Calu3 (cell line): ENCODE data around the gene CDC14A. TPM values are rescaled to one million over a fixed set of nuclear protein-coding genes. Genes with fewer than 3 reads are reported as not detected.

Experiments
- BruUV-seq: library from RNA; stranded (reverse); fragments of 400-500 nt; replicated peaks from 2 replicates; lab custom pipeline; 2021; lab: Mats Ljungman, UMichigan
- CTCF ChIA-PET: fragments of 300-600 bp; sonication (Branson Sonifier 250); formaldehyde crosslinking; loops from one replicate; lab custom pipeline; 2022; ENCODE audit warnings: antibody characterized with exemption; lab: Charles Lee
- DNase-seq: peaks from one replicate; pipeline ENCODE4 v3.0.0; 2022
- H3K27ac Mint-ChIP-seq: one replicate; pipeline ENCODE4 v1.8.0; 2022; ENCODE audit warnings: mixed read lengths; ENCODE audit not compliant: unreplicated experiment
- H3K27me3 Mint-ChIP-seq: one replicate; pipeline ENCODE4 v1.8.0; 2022; ENCODE audit warnings: mixed read lengths; ENCODE audit not compliant: unreplicated experiment
- H3K36me3 Mint-ChIP-seq: one replicate; pipeline ENCODE4 v1.8.0; 2022; ENCODE audit warnings: mild to moderate bottlenecking, moderate library complexity, mixed read lengths; ENCODE audit not compliant: insufficient read depth, unreplicated experiment
- H3K4me1 Mint-ChIP-seq: one replicate; pipeline ENCODE4 v1.8.0; 2022; ENCODE audit warnings: mild to moderate bottlenecking, low read depth, mixed read lengths; ENCODE audit not compliant: unreplicated experiment
- H3K4me3 Mint-ChIP-seq: one replicate; pipeline ENCODE4 v1.8.0; 2022; ENCODE audit warnings: mild to moderate bottlenecking, low read depth, moderate library complexity, mixed read lengths; ENCODE audit not compliant: unreplicated experiment
- H3K9me3 Mint-ChIP-seq: one replicate; pipeline ENCODE4 v1.8.0; 2022; ENCODE audit warnings: low read depth, mixed read lengths; ENCODE audit not compliant: unreplicated experiment
- intact Hi-C: fragments of 100-400 bp; cut with micrococcal nuclease; formaldehyde crosslinking; loops from one replicate; pipeline ENCODE4 v1.10.0; 2022; ENCODE audit not compliant: unreplicated experiment
- total RNA-seq: library from RNA; stranded (reverse); gene quantifications from 2 replicates; pipeline ENCODE4 v1.2.3, GENCODE V29; 2022
- TF ChIP-seq, protein P1 (sequence below): fragments of 200-600 bp; IDR thresholded peaks from one replicate; pipeline ENCODE4 v1.8.0; 2022; ENCODE audit warnings: antibody characterized with exemption; ENCODE audit not compliant: unreplicated experiment

Gene CDC14A
- total RNA-seq, 1 experiment from 2014 or later: 8.5 TPM

DNA sequence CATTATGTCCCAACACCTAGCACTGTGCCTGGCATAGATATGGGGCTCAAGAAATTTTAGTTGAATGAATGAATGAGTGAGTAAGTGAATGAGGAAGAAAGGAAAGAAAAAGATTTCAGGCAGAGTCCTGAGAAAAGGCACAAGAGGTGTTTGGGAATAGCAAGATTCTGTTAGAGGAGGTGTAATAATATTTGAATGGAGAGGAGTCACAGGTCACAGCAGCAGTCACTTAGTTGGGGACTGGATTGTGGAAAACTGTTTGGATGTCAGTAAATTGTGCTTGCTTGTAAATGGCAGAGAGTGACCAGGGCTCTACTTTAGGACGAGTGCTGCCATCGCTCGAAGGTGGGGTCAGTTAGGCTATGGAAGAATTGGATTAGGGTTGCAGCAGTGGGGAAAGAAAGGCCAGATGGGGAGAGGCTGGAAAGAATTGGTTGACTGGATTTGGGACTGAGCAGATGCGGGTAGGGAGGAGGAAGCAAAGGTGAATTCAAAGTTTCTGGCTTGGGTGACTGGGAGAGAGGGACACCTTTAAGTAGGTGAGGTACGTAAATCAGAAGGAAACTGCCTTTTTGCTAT lies 9.3 kb downstream of the CDC14A start:
- CTCF ChIA-PET: no interaction called here
- Mint-ChIP-seq H3K27ac (no peak overlapping the region), H3K4me1 (peaks cover 5% of the 10 kb centered on the region), H3K9me3 (no peaks in the 10 kb centered on the region), H3K4me3 (no peak overlapping the region), H3K27me3 (no peaks in the 10 kb centered on the region), H3K36me3 (no peaks in the 10 kb centered on the region)
- no TSS peak for BruUV-seq
- no peak for DNase-seq
- intact Hi-C loops: no loop called here
- TF ChIP-seq, protein P1, sequence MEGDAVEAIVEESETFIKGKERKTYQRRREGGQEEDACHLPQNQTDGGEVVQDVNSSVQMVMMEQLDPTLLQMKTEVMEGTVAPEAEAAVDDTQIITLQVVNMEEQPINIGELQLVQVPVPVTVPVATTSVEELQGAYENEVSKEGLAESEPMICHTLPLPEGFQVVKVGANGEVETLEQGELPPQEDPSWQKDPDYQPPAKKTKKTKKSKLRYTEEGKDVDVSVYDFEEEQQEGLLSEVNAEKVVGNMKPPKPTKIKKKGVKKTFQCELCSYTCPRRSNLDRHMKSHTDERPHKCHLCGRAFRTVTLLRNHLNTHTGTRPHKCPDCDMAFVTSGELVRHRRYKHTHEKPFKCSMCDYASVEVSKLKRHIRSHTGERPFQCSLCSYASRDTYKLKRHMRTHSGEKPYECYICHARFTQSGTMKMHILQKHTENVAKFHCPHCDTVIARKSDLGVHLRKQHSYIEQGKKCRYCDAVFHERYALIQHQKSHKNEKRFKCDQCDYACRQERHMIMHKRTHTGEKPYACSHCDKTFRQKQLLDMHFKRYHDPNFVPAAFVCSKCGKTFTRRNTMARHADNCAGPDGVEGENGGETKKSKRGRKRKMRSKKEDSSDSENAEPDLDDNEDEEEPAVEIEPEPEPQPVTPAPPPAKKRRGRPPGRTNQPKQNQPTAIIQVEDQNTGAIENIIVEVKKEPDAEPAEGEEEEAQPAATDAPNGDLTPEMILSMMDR: no peak

DNA sequence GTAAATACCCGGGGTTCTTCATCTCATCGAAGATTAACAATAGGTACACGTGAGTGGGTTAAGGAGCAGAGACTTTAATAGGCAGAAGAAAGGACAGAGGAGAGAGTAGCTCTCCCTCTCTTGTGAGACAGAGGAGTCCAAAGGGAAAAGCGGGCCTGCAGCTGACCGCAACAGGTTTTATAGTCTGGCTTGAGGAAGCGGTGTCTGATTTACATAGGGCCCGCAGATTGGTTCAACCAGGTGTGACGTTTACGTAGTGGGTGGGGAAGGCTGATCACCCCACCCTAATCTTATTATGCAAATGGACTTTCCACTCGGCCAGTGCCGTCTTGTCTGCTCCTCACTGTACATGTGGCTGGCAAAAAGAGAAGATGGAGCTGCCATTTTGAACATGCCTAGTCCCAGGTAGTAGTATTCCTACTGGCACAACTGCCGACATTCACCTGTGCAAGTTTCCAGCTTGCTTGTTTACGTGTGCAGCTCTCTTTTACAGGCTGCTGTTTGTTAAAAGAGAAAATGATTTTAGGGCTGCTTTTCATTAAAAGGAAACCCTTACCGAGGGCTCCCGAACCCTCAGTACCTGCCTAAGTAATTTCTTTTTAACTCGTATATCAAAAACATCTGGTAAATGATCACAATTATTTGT lies 10.6 kb downstream of the CDC14A start:
- no peaks in the 10 kb centered on the region for H3K27me3 Mint-ChIP-seq
- CTCF ChIA-PET: no interaction called here
- H3K27ac Mint-ChIP-seq: no peak overlapping the region

GRCh38 chr1:100363831-100364230 lies 11.5 kb downstream of the CDC14A start:
- Mint-ChIP-seq H3K4me3 (no peak overlapping the region), H3K4me1 (peaks cover 5% of the 10 kb centered on the region), H3K36me3 (no peaks in the 10 kb centered on the region), H3K27me3 (no peaks in the 10 kb centered on the region), H3K27ac (no peak overlapping the region), H3K9me3 (no peaks in the 10 kb centered on the region)
- TF ChIP-seq, protein P1: no peak
- BruUV-seq: no TSS peak
- DNase-seq: no peak
- CTCF ChIA-PET: no interaction called here
- intact Hi-C loops: no loop called here

More for the DNA sequence above, 10.6 kb downstream of the CDC14A start:
- Mint-ChIP-seq H3K4me3 (no peak overlapping the region), H3K4me1 (peaks cover 5% of the 10 kb centered on the region), H3K36me3 (no peaks in the 10 kb centered on the region), H3K9me3 (no peaks in the 10 kb centered on the region)
- TF ChIP-seq, protein P1: no peak
- no TSS peak for BruUV-seq
- intact Hi-C loops: no loop called here
- no peak for DNase-seq

DNA sequence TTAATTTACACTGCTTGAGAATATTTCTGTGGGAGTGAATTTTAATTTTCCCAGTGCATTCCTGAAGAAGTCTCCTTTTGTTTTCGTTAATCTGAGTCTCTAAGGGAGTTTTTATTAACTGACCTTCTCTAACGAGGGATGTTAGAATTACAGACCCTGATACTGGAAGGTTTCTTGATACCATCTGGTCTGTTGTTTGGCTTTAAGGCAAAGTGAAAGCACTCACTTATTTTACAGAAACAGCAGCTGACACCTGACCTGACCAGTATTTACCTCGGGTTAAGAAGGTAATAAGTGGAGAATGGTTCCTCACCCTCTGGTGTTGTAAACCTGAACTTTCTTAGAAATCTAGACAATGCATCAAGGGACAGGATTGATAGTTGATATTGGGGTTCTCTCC lies 12.4 kb downstream of the CDC14A start:
- no TSS peak for BruUV-seq
- no peak for DNase-seq
- H3K27ac Mint-ChIP-seq: no peak overlapping the region
- H3K4me3 Mint-ChIP-seq: no peak overlapping the region
- TF ChIP-seq, protein P1: no peak
- no peaks in the 10 kb centered on the region for H3K36me3 Mint-ChIP-seq
- no peaks in the 10 kb centered on the region for H3K27me3 Mint-ChIP-seq
- H3K4me1 Mint-ChIP-seq: peaks cover 5% of the 10 kb centered on the region
- H3K9me3 Mint-ChIP-seq: peaks cover 3% of the 10 kb centered on the region
- intact Hi-C loops: no loop called here
- CTCF ChIA-PET: no interaction called here
